HEK293 (cell line): Measurements from ENCODE around the gene SRCIN1.

Experiments
- GLIS2 ChIP-seq: fragments of 450-650 bp; formaldehyde crosslinking; IDR thresholded peaks from 2 replicates; pipeline ENCODE4 v1.5.1; 2016; ENCODE audit warnings: missing biosample characterization, missing genetic modification characterization
- INSM2 ChIP-seq: fragments of 450-650 bp; formaldehyde crosslinking; IDR thresholded peaks from 2 replicates; pipeline ENCODE4 v1.5.1; 2016; ENCODE audit warnings: missing biosample characterization, missing genetic modification characterization
- KLF16 ChIP-seq: fragments of 450-650 bp; formaldehyde crosslinking; IDR thresholded peaks from 2 replicates; pipeline ENCODE4 v1.5.1; 2017; ENCODE audit warnings: missing biosample characterization, missing genetic modification characterization
- MYNN ChIP-seq: fragments of 450-650 bp; formaldehyde crosslinking; IDR thresholded peaks from 2 replicates; pipeline ENCODE4 v1.5.1; 2016; ENCODE audit warnings: missing biosample characterization, missing genetic modification characterization, borderline replicate concordance
- PRDM10 ChIP-seq: fragments of 450-650 bp; formaldehyde crosslinking; IDR thresholded peaks from 2 replicates; pipeline ENCODE4 v1.5.1; 2016; ENCODE audit warnings: missing biosample characterization, missing genetic modification characterization
- ZBTB1 ChIP-seq: fragments of 450-650 bp; formaldehyde crosslinking; IDR thresholded peaks from 2 replicates; pipeline ENCODE4 v1.5.1; 2016; ENCODE audit warnings: missing biosample characterization, missing genetic modification characterization
- ZBTB20 ChIP-seq: fragments of 450-650 bp; formaldehyde crosslinking; IDR thresholded peaks from 2 replicates; pipeline ENCODE4 v1.5.1; 2016; ENCODE audit warnings: missing biosample characterization, missing genetic modification characterization
- ZEB2 ChIP-seq: fragments of 450-650 bp; formaldehyde crosslinking; IDR thresholded peaks from 2 replicates; pipeline ENCODE4 v1.5.1; 2016; ENCODE audit warnings: missing biosample characterization, missing genetic modification characterization
- ZNF114 ChIP-seq: fragments of 450-650 bp; formaldehyde crosslinking; IDR thresholded peaks from 2 replicates; pipeline ENCODE4 v1.5.0; 2017; ENCODE audit warnings: missing biosample characterization, missing genetic modification characterization
- ZNF24 ChIP-seq: fragments of 450-650 bp; formaldehyde crosslinking; IDR thresholded peaks from 2 replicates; pipeline ENCODE4 v1.5.1; 2016; ENCODE audit warnings: missing biosample characterization, missing genetic modification characterization
- ZNF501 ChIP-seq: fragments of 450-650 bp; formaldehyde crosslinking; IDR thresholded peaks from 2 replicates; pipeline ENCODE4 v1.5.1; 2016; ENCODE audit warnings: missing biosample characterization, missing genetic modification characterization
- ZNF529 ChIP-seq: fragments of 450-650 bp; formaldehyde crosslinking; IDR thresholded peaks from 2 replicates; pipeline ENCODE4 v1.5.1; 2017; ENCODE audit warnings: missing genetic modification characterization, missing biosample characterization; ENCODE audit not compliant: insufficient replicate concordance
- ZNF585B ChIP-seq: fragments of 450-650 bp; formaldehyde crosslinking; IDR thresholded peaks from 2 replicates; pipeline ENCODE4 v1.5.1; 2016; ENCODE audit warnings: missing biosample characterization, missing genetic modification characterization
- ZNF629 ChIP-seq: fragments of 450-650 bp; formaldehyde crosslinking; IDR thresholded peaks from 2 replicates; pipeline ENCODE4 v1.5.1; 2017; ENCODE audit warnings: missing biosample characterization, missing genetic modification characterization
- ZNF660 ChIP-seq: fragments of 450-650 bp; IDR thresholded peaks from 2 replicates; pipeline ENCODE4 v1.5.1; 2018; ENCODE audit warnings: missing biosample characterization, mild to moderate bottlenecking, missing genetic modification characterization
- ZNF707 ChIP-seq: fragments of 450-650 bp; formaldehyde crosslinking; IDR thresholded peaks from 2 replicates; pipeline ENCODE4 v1.5.1; 2016; ENCODE audit warnings: missing biosample characterization, missing genetic modification characterization
- ZNF791 ChIP-seq: fragments of 450-650 bp; formaldehyde crosslinking; IDR thresholded peaks from 2 replicates; pipeline ENCODE4 v1.5.1; 2016; ENCODE audit warnings: missing biosample characterization, missing genetic modification characterization
- ZSCAN18 ChIP-seq: fragments of 450-650 bp; formaldehyde crosslinking; IDR thresholded peaks from 2 replicates; pipeline ENCODE4 v1.5.1; 2016; ENCODE audit warnings: missing biosample characterization, missing genetic modification characterization
- ZSCAN23 ChIP-seq: fragments of 450-650 bp; formaldehyde crosslinking; IDR thresholded peaks from 2 replicates; pipeline ENCODE4 v1.5.1; 2016; ENCODE audit warnings: missing biosample characterization, missing genetic modification characterization
- TF ChIP-seq, protein P1 (sequence below): fragments of 450-650 bp; formaldehyde crosslinking; IDR thresholded peaks from 2 replicates; pipeline ENCODE4 v1.5.1; 2017; ENCODE audit warnings: missing biosample characterization, mild to moderate bottlenecking, missing genetic modification characterization, moderate library complexity
- TF ChIP-seq, protein P2 (sequence below): fragments of 450-650 bp; formaldehyde crosslinking; IDR thresholded peaks from 2 replicates; pipeline ENCODE4 v1.5.1; 2016; ENCODE audit warnings: missing biosample characterization, missing genetic modification characterization, borderline replicate concordance
- TF ChIP-seq, protein P3 (sequence below): fragments of 450-650 bp; formaldehyde crosslinking; IDR thresholded peaks from 2 replicates; pipeline ENCODE4 v1.5.1; 2016; ENCODE audit warnings: missing biosample characterization, missing genetic modification characterization
- TF ChIP-seq, protein P4 (sequence below): fragments of 450-650 bp; IDR thresholded peaks from 2 replicates; pipeline ENCODE4 v1.5.1; 2018; ENCODE audit warnings: missing biosample characterization, mild to moderate bottlenecking, missing genetic modification characterization

SRCIN1 gene

DNA sequence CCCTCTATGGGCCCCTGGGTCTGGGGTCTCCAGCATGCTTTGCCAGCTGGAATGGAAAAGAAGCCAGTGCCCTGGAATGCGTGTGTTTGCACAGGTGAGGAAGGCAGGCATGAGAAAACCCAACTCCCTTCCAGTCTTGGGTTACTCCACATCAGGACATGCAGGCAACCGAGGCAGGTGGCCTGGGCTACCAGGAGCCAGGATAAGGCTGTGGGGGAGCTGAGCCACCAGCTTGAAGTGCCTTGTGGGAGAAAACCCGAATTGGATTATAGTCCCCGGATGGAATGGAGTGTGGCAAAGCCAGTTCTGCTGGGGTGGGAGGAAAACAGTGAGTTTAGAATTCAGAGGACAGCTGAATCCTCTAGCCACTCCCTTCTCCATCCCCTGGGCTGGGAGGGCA lies 7.2 kb downstream of the SRCIN1 start (continued):
- peak; percentile 62 for TF ChIP-seq ZNF629 (tag by site-specific recombination)
- peak; percentile 76 for TF ChIP-seq PRDM10 (tag by site-specific recombination)
- 0 out of 2 replicates have a peak, but pooled peaks have one; percentile 38 for TF ChIP-seq ZSCAN23 (tag by site-specific recombination)
- peak; percentile 83 for TF ChIP-seq KLF16 (tag by site-specific recombination)
- peak; percentile 66 for TF ChIP-seq ZBTB20 (tag by site-specific recombination)
- peak; percentile 75 for TF ChIP-seq INSM2
- peak; percentile 66; the same call in 1 of the 2 replicates for TF ChIP-seq ZEB2 (tag by site-specific recombination)
- no peak for TF ChIP-seq ZNF529 (tag by site-specific recombination)
- TF ChIP-seq ZNF707 (tag by site-specific recombination): no peak
- no peak for TF ChIP-seq ZNF585B
- peak; percentile 70; the same call in 1 of the 2 replicates for TF ChIP-seq ZNF501 (tag by site-specific recombination)
- TF ChIP-seq ZNF114: no peak
- no peak for TF ChIP-seq MYNN
- peak; percentile 83; the same call in 1 of the 2 replicates for TF ChIP-seq ZSCAN18 (tag by site-specific recombination)
- TF ChIP-seq ZNF660 (tag by site-specific recombination): peak; percentile 78; the same call in 1 of the 2 replicates
- TF ChIP-seq, protein P1, sequence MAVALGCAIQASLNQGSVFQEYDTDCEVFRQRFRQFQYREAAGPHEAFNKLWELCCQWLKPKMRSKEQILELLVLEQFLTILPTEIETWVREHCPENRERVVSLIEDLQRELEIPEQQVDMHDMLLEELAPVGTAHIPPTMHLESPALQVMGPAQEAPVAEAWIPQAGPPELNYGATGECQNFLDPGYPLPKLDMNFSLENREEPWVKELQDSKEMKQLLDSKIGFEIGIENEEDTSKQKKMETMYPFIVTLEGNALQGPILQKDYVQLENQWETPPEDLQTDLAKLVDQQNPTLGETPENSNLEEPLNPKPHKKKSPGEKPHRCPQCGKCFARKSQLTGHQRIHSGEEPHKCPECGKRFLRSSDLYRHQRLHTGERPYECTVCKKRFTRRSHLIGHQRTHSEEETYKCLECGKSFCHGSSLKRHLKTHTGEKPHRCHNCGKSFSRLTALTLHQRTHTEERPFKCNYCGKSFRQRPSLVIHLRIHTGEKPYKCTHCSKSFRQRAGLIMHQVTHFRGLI (tag by site-specific recombination): no peak
- peak; percentile 83; the same call in 1 of the 2 replicates for TF ChIP-seq ZNF24
- TF ChIP-seq, protein P2, sequence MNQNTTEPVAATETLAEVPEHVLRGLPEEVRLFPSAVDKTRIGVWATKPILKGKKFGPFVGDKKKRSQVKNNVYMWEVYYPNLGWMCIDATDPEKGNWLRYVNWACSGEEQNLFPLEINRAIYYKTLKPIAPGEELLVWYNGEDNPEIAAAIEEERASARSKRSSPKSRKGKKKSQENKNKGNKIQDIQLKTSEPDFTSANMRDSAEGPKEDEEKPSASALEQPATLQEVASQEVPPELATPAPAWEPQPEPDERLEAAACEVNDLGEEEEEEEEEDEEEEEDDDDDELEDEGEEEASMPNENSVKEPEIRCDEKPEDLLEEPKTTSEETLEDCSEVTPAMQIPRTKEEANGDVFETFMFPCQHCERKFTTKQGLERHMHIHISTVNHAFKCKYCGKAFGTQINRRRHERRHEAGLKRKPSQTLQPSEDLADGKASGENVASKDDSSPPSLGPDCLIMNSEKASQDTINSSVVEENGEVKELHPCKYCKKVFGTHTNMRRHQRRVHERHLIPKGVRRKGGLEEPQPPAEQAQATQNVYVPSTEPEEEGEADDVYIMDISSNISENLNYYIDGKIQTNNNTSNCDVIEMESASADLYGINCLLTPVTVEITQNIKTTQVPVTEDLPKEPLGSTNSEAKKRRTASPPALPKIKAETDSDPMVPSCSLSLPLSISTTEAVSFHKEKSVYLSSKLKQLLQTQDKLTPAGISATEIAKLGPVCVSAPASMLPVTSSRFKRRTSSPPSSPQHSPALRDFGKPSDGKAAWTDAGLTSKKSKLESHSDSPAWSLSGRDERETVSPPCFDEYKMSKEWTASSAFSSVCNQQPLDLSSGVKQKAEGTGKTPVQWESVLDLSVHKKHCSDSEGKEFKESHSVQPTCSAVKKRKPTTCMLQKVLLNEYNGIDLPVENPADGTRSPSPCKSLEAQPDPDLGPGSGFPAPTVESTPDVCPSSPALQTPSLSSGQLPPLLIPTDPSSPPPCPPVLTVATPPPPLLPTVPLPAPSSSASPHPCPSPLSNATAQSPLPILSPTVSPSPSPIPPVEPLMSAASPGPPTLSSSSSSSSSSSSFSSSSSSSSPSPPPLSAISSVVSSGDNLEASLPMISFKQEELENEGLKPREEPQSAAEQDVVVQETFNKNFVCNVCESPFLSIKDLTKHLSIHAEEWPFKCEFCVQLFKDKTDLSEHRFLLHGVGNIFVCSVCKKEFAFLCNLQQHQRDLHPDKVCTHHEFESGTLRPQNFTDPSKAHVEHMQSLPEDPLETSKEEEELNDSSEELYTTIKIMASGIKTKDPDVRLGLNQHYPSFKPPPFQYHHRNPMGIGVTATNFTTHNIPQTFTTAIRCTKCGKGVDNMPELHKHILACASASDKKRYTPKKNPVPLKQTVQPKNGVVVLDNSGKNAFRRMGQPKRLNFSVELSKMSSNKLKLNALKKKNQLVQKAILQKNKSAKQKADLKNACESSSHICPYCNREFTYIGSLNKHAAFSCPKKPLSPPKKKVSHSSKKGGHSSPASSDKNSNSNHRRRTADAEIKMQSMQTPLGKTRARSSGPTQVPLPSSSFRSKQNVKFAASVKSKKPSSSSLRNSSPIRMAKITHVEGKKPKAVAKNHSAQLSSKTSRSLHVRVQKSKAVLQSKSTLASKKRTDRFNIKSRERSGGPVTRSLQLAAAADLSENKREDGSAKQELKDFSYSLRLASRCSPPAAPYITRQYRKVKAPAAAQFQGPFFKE (tag by site-specific recombination): peak; percentile 31; the same call in 1 of the 2 replicates
- TF ChIP-seq, protein P3, sequence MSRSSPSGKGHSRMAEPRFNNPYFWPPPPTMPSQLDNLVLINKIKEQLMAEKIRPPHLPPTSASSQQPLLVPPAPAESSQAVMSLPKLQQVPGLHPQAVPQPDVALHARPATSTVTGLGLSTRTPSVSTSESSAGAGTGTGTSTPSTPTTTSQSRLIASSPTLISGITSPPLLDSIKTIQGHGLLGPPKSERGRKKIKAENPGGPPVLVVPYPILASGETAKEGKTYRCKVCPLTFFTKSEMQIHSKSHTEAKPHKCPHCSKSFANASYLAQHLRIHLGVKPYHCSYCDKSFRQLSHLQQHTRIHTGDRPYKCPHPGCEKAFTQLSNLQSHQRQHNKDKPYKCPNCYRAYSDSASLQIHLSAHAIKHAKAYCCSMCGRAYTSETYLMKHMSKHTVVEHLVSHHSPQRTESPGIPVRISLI (tag by site-specific recombination): no peak
- TF ChIP-seq GLIS2 (tag by site-specific recombination): peak; percentile 91
- TF ChIP-seq ZNF791 (tag by site-specific recombination): no peak
- TF ChIP-seq, protein P4, sequence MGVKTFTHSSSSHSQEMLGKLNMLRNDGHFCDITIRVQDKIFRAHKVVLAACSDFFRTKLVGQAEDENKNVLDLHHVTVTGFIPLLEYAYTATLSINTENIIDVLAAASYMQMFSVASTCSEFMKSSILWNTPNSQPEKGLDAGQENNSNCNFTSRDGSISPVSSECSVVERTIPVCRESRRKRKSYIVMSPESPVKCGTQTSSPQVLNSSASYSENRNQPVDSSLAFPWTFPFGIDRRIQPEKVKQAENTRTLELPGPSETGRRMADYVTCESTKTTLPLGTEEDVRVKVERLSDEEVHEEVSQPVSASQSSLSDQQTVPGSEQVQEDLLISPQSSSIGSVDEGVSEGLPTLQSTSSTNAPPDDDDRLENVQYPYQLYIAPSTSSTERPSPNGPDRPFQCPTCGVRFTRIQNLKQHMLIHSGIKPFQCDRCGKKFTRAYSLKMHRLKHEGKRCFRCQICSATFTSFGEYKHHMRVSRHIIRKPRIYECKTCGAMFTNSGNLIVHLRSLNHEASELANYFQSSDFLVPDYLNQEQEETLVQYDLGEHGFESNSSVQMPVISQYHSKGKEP (tag by site-specific recombination): peak; percentile 54; the same call in 1 of the 2 replicates
- TF ChIP-seq ZBTB1 (tag by site-specific recombination): no peak
